Measurements from ENCODE around the gene TM4SF1.

- TF ChIP-seq CTCF (optimal IDR thresholded peaks at IDR 0.05 in 1 of 3, IDR thresholded peaks at IDR 0.05 in 1 of 3, conservative IDR thresholded peaks at IDR 0.05 in 1 of 3; ENCODE audit: extremely low read depth in 1 of 3, insufficient read depth in 2 of 3, low read length in 3 of 3) (peak in 1 of 3 experiments; percentile 17), EZH2 (IDR thresholded peaks at IDR 0.05; ENCODE audit: low read length) (no peak)
These were observed 9.2 kb downstream of the TM4SF1 start for GRCh38 chr3:149368201-149368673.

Measured in keratinocyte (primary cell).